HEK293 (cell line): ENCODE results near the gene PIP4K2A.

ENCODE experiments used
- CTCF ChIA-PET: fragments of 350-600 bp; formaldehyde crosslinking; extraction: SDS; loops from one replicate; lab custom pipeline; 2021; ENCODE audit warnings: antibody characterized with exemption; lab: Yijun Ruan, JAX
- POLR2A ChIA-PET: fragments of 300-600 bp; formaldehyde crosslinking; extraction: SDS; loops from one replicate; lab custom pipeline; 2020; ENCODE audit warnings: antibody characterized with exemption, inconsistent platforms; lab: Yijun Ruan, JAX
- H3K27ac ChIP-seq: fragments of 200-500 bp; sonication (Bioruptor generic); 2 replicates; pipeline ENCODE4 v1.5.1; 2014; ENCODE audit warnings: low read depth, low read length, control low read depth, inconsistent platforms; ENCODE audit errors: extremely low read depth
- H3K36me3 ChIP-seq, 2 experiments: fragments of 200-500 bp in 1 of 2; sonication (Bioruptor generic) in 1 of 2; 1 replicate in 1 of 2; 2 replicates in 1 of 2; pipeline ENCODE4 v1.5.1; 2014 to 2017; ENCODE audit warnings: inconsistent platforms in 2 of 2, low read length in 2 of 2; ENCODE audit not compliant: control insufficient read depth in 2 of 2, insufficient read depth in 1 of 2
- H3K4me1 ChIP-seq: fragments of 200-500 bp; sonication (Bioruptor generic); 2 replicates; pipeline ENCODE4 v1.5.1; 2014; ENCODE audit warnings: mild to moderate bottlenecking, low read length, inconsistent platforms; ENCODE audit not compliant: control insufficient read depth, insufficient read depth
- H3K4me3 ChIP-seq: 2 replicates; pipeline ENCODE4 v1.5.1; 2011; ENCODE audit warnings: low read depth, mild to moderate bottlenecking, control low read depth, low read length, moderate library complexity
- H3K9me3 ChIP-seq: fragments of 200-500 bp; sonication (Bioruptor generic); 2 replicates; pipeline ENCODE4 v1.5.1; 2014; ENCODE audit warnings: low read depth, low read length, inconsistent platforms; ENCODE audit not compliant: control insufficient read depth, insufficient read depth
- ATF2 ChIP-seq: fragments of 450-650 bp; formaldehyde crosslinking; IDR thresholded peaks from 2 replicates; pipeline ENCODE4 v1.5.1; 2016; ENCODE audit warnings: missing biosample characterization, missing genetic modification characterization, low read depth
- GLI2 ChIP-seq: fragments of 450-650 bp; formaldehyde crosslinking; IDR thresholded peaks from 2 replicates; pipeline ENCODE4; 2017; ENCODE audit warnings: missing biosample characterization, missing genetic modification characterization, low read depth, borderline replicate concordance
- KLF9 ChIP-seq: fragments of 450-650 bp; formaldehyde crosslinking; IDR thresholded peaks from 2 replicates; pipeline ENCODE4 v1.5.1; 2016; ENCODE audit warnings: missing biosample characterization, missing genetic modification characterization, low read depth
- PRDM10 ChIP-seq: fragments of 450-650 bp; formaldehyde crosslinking; IDR thresholded peaks from 2 replicates; pipeline ENCODE4 v1.5.1; 2016; ENCODE audit warnings: missing biosample characterization, missing genetic modification characterization
- PRDM6 ChIP-seq: fragments of 450-650 bp; formaldehyde crosslinking; IDR thresholded peaks from 2 replicates; pipeline ENCODE4 v1.5.1; 2017; ENCODE audit warnings: missing biosample characterization, missing genetic modification characterization
- SETDB1 ChIP-seq: IDR thresholded peaks from one replicate; pipeline ENCODE4 v1.6.1; 2017; ENCODE audit warnings: mild to moderate bottlenecking, low read length, moderate library complexity, mixed read lengths; ENCODE audit not compliant: insufficient read length
- SP7 ChIP-seq: fragments of 450-650 bp; formaldehyde crosslinking; IDR thresholded peaks from 2 replicates; pipeline ENCODE4 v1.5.1; 2016; ENCODE audit warnings: missing biosample characterization, missing genetic modification characterization
- ZEB2 ChIP-seq: fragments of 450-650 bp; formaldehyde crosslinking; IDR thresholded peaks from 2 replicates; pipeline ENCODE4 v1.5.1; 2016; ENCODE audit warnings: missing biosample characterization, missing genetic modification characterization
- ZFP37 ChIP-seq: fragments of 450-650 bp; formaldehyde crosslinking; IDR thresholded peaks from 2 replicates; pipeline ENCODE4 v1.5.1; 2016; ENCODE audit warnings: missing biosample characterization, missing genetic modification characterization
- ZFP69B ChIP-seq: fragments of 450-650 bp; formaldehyde crosslinking; IDR thresholded peaks from 2 replicates; pipeline ENCODE4 v1.5.1; 2016; ENCODE audit warnings: missing biosample characterization, missing genetic modification characterization
- ZNF169 ChIP-seq: fragments of 450-650 bp; formaldehyde crosslinking; IDR thresholded peaks from 2 replicates; pipeline ENCODE4 v1.5.1; 2016; ENCODE audit warnings: missing biosample characterization, missing genetic modification characterization
- ZNF2 ChIP-seq: fragments of 450-650 bp; formaldehyde crosslinking; IDR thresholded peaks from 2 replicates; pipeline ENCODE4 v1.5.1; 2016; ENCODE audit warnings: missing biosample characterization, missing genetic modification characterization
- ZNF211 ChIP-seq: fragments of 450-650 bp; formaldehyde crosslinking; IDR thresholded peaks from 2 replicates; pipeline ENCODE4 v1.5.1; 2016; ENCODE audit warnings: low read depth, missing biosample characterization, missing genetic modification characterization
- ZNF354C ChIP-seq: fragments of 450-650 bp; formaldehyde crosslinking; IDR thresholded peaks from 2 replicates; pipeline ENCODE4 v1.5.1; 2016; ENCODE audit warnings: missing biosample characterization, missing genetic modification characterization, low read depth, borderline replicate concordance
- ZNF366 ChIP-seq: fragments of 450-650 bp; formaldehyde crosslinking; conservative IDR thresholded peaks from 2 replicates; pipeline ENCODE4 v1.5.1; 2016; ENCODE audit warnings: missing biosample characterization, missing genetic modification characterization
- ZNF555 ChIP-seq: fragments of 450-650 bp; formaldehyde crosslinking; conservative IDR thresholded peaks from 2 replicates; pipeline ENCODE4 v1.5.1; 2017; ENCODE audit warnings: missing biosample characterization, mild to moderate bottlenecking, missing genetic modification characterization, inconsistent platforms
- ZNF670 ChIP-seq: fragments of 450-650 bp; formaldehyde crosslinking; IDR thresholded peaks from 2 replicates; pipeline ENCODE4 v1.5.1; 2016; ENCODE audit warnings: missing biosample characterization, missing genetic modification characterization, low read depth
- ZNF692 ChIP-seq: fragments of 450-650 bp; formaldehyde crosslinking; IDR thresholded peaks from 2 replicates; pipeline ENCODE4 v1.5.1; 2016; ENCODE audit warnings: missing biosample characterization, missing genetic modification characterization
- ZNF701 ChIP-seq: fragments of 450-650 bp; formaldehyde crosslinking; IDR thresholded peaks from 2 replicates; pipeline ENCODE4 v1.5.1; 2016; ENCODE audit warnings: missing biosample characterization, missing genetic modification characterization

The PIP4K2A gene

GRCh38 chr10:22628309-22628708 lies 86.1 kb downstream of the PIP4K2A start:
- Histone ChIP-seq H3K27ac (no peak overlapping the region), H3K9me3 (no peaks in the 10 kb centered on the region), H3K4me1 (peaks cover 20% of the 10 kb centered on the region), H3K36me3 (no peaks in the 10 kb centered on the region), H3K4me3 (no peak overlapping the region)
- CTCF ChIA-PET: interaction anchor here (0.9 to 1.1 kb wide), 2 partner anchors 10 to 63 kb away, joined by 3 read pairs; no protein-coding TSS in a partner anchor
- TF ChIP-seq ZNF354C (no peak), KLF9 (tag by site-specific recombination) (no peak), ATF2 (tag by site-specific recombination) (no peak), ZNF169 (tag by site-specific recombination) (no peak), ZNF211 (tag by site-specific recombination) (no peak), SP7 (tag by site-specific recombination) (no peak), ZNF670 (tag by site-specific recombination) (no peak), SETDB1 (no peak), ZNF2 (tag by site-specific recombination) (no peak), PRDM10 (tag by site-specific recombination) (no peak), ZFP69B (no peak), ZNF701 (tag by site-specific recombination) (no peak), ZNF366 (tag by site-specific recombination) (no peak)
- POLR2A ChIA-PET: no interaction called here

GRCh38 chr10:22626784-22627183 lies 87.6 kb downstream of the PIP4K2A start:
- ChIA-PET POLR2A (no interaction called here), CTCF (no interaction called here)
- peaks cover 20% of the 10 kb centered on the region for H3K4me1 ChIP-seq

More at GRCh38 chr10:22626784-22627183, 87.6 kb downstream of the PIP4K2A start:
- Histone ChIP-seq H3K9me3 (no peaks in the 10 kb centered on the region), H3K36me3 (no peaks in the 10 kb centered on the region), H3K27ac (no peak overlapping the region), H3K4me3 (no peak overlapping the region)
- TF ChIP-seq ZFP37: no peak
- TF ChIP-seq ZNF366 (tag by site-specific recombination): peak; percentile 56
- TF ChIP-seq GLI2: no peak
- TF ChIP-seq PRDM6: peak; percentile 79
- no peak for TF ChIP-seq ZNF692 (tag by site-specific recombination)
- no peak for TF ChIP-seq ZNF555 (tag by site-specific recombination)
- TF ChIP-seq ZEB2 (tag by site-specific recombination): no peak
